ENCODE results near the gene BOC.

DNA sequence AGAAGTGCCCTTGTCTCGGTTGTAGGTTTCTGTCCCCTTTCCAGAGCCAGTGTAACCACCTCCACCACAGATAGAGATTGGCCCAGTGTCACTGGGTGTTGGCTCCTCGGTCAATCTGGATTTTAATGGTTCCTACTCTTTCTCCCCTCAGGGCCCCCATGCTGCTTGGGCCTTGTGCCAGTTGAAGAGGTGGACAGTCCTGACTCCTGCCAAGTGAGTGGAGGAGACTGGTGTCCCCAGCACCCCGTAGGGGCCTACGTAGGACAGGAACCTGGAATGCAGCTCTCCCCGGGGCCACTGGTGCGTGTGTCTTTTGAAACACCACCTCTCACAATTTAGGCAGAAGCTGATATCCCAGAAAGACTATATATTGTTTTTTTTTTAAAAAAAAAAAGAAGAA, 75.2 kb downstream of the BOC start:
- TF ChIP-seq, protein P1, sequence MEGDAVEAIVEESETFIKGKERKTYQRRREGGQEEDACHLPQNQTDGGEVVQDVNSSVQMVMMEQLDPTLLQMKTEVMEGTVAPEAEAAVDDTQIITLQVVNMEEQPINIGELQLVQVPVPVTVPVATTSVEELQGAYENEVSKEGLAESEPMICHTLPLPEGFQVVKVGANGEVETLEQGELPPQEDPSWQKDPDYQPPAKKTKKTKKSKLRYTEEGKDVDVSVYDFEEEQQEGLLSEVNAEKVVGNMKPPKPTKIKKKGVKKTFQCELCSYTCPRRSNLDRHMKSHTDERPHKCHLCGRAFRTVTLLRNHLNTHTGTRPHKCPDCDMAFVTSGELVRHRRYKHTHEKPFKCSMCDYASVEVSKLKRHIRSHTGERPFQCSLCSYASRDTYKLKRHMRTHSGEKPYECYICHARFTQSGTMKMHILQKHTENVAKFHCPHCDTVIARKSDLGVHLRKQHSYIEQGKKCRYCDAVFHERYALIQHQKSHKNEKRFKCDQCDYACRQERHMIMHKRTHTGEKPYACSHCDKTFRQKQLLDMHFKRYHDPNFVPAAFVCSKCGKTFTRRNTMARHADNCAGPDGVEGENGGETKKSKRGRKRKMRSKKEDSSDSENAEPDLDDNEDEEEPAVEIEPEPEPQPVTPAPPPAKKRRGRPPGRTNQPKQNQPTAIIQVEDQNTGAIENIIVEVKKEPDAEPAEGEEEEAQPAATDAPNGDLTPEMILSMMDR (IDR thresholded peaks at IDR 0.05 in 4 of 5, conservative IDR thresholded peaks at IDR 0.05 in 1 of 5) = no peak
- TF ChIP-seq POLR2A (IDR thresholded peaks at IDR 0.05) = no peak
